HepG2 (cell line): ENCODE data around the gene SHBG. TPM values are rescaled to one million over a fixed set of nuclear protein-coding genes. Genes with fewer than 3 reads are reported as not detected.
A peak's percentile ranks its signal among the peaks of the same experiment; 100 is the strongest.

Source experiments
- ATF5 ChIP-seq: sonication (generic); formaldehyde crosslinking; IDR thresholded peaks from 2 replicates; pipeline ENCODE4 v1.4.0; 2020; ENCODE audit warnings: mild to moderate bottlenecking, low read depth, missing genetic modification reagents
- CHD4 ChIP-seq: fragments of 200-600 bp; sonication (generic); IDR thresholded peaks from 2 replicates; pipeline ENCODE4 v1.7.0; 2017; ENCODE audit warnings: mild to moderate bottlenecking, low read length, borderline replicate concordance
- CTCF ChIP-seq: sonication (generic); formaldehyde crosslinking; IDR thresholded peaks from 2 replicates; pipeline ENCODE4 v1.5.0; 2020; ENCODE audit warnings: mild to moderate bottlenecking, missing genetic modification reagents, moderate library complexity
- GMEB2 ChIP-seq: IDR thresholded peaks from 2 replicates; pipeline ENCODE4 v1.6.1; 2016; ENCODE audit warnings: missing biosample characterization, missing genetic modification reagents, low read depth
- NR3C1 ChIP-seq: sonication (generic); formaldehyde crosslinking; IDR thresholded peaks from 2 replicates; pipeline ENCODE4 v1.4.0; 2020; ENCODE audit warnings: missing genetic modification reagents
- PCBP1 ChIP-seq: fragments of 200-400 bp; formaldehyde crosslinking; IDR thresholded peaks from 2 replicates; pipeline ENCODE4 v1.6.1; 2017; ENCODE audit warnings: mild to moderate bottlenecking, low read depth, low read length, borderline replicate concordance
- POLR2A ChIP-seq, 2 experiments: IDR thresholded peaks; 2 replicates each; pipeline ENCODE4 v1.6.1; 2011; ENCODE audit warnings: low read depth in 2 of 2, low read length in 2 of 2, mild to moderate bottlenecking in 1 of 2, moderate library complexity in 1 of 2; ENCODE audit not compliant: insufficient read depth in 1 of 2
- RAD21 ChIP-seq: fragments of 450-650 bp; formaldehyde crosslinking; IDR thresholded peaks from 2 replicates; pipeline ENCODE4 v1.5.0; 2020; ENCODE audit warnings: mild to moderate bottlenecking
- SNRNP70 ChIP-seq: fragments of 200-400 bp; formaldehyde crosslinking; IDR thresholded peaks from 2 replicates; pipeline ENCODE4 v1.6.1; 2017; ENCODE audit warnings: mild to moderate bottlenecking, low read depth, low read length, moderate library complexity
- SRSF4 ChIP-seq: fragments of 200-400 bp; formaldehyde crosslinking; IDR thresholded peaks from one replicate; pipeline ENCODE4 v1.6.1; 2018; ENCODE audit warnings: mild to moderate bottlenecking, low read depth, low read length, moderate library complexity; ENCODE audit not compliant: poor library complexity, severe bottlenecking
- TFDP2 ChIP-seq: sonication (generic); formaldehyde crosslinking; IDR thresholded peaks from 2 replicates; pipeline ENCODE4 v1.4.0; 2020; ENCODE audit warnings: missing genetic modification reagents
- XRCC5 ChIP-seq: fragments of 200-400 bp; formaldehyde crosslinking; optimal IDR thresholded peaks from 2 replicates; pipeline ENCODE3; 2017; ENCODE audit warnings: mild to moderate bottlenecking, low read length
- ZBTB2 ChIP-seq: sonication (generic); formaldehyde crosslinking; IDR thresholded peaks from 2 replicates; pipeline ENCODE4 v1.8.0; 2022; ENCODE audit warnings: low read depth, missing genetic modification reagents
- ZFP37 ChIP-seq: sonication (generic); formaldehyde crosslinking; IDR thresholded peaks from 2 replicates; pipeline ENCODE4 v1.4.0; 2020; ENCODE audit warnings: missing genetic modification reagents, borderline replicate concordance
- ZNF557 ChIP-seq: sonication (generic); formaldehyde crosslinking; IDR thresholded peaks from 2 replicates; pipeline ENCODE4 v1.4.0; 2020; ENCODE audit warnings: missing genetic modification reagents
- ZNF574 ChIP-seq: sonication (generic); formaldehyde crosslinking; IDR thresholded peaks from 2 replicates; pipeline ENCODE4 v1.4.0; 2020; ENCODE audit warnings: missing genetic modification reagents
- ZNF740 ChIP-seq: sonication (generic); formaldehyde crosslinking; IDR thresholded peaks from 2 replicates; pipeline ENCODE4 v1.4.0; 2020; ENCODE audit warnings: missing genetic modification reagents
- ZSCAN30 ChIP-seq: sonication (generic); formaldehyde crosslinking; IDR thresholded peaks from 2 replicates; pipeline ENCODE4 v1.5.0; 2020; ENCODE audit warnings: mild to moderate bottlenecking, missing genetic modification reagents
- polyA plus RNA-seq, 8 experiments: library from polyadenylated mRNA; depleted of rRNA in 3 of 8; stranded (reverse) in 7 of 8; unstranded in 1 of 8; fragments of >200 nt; fragmentation: Illumina TruSeq in 4 of 8; extraction: Trizol in 4 of 8; gene quantifications; 2 replicates each; pipeline versions ENCODE4 v1.2.1 to v1.2.3, GENCODE V29; 2011 to 2016; ENCODE audit warnings: low read depth in 4 of 8, missing spikeins in 1 of 8, mixed read lengths in 1 of 8; ENCODE audit not compliant: insufficient read depth in 1 of 8
- total RNA-seq, 5 experiments: library from RNA; depleted of rRNA; stranded (reverse); fragments of >200 nt; fragmentation: Illumina TruSeq; extraction: Trizol; gene quantifications; 2 replicates each; pipeline ENCODE4 v1.2.3, GENCODE V29; 2016; ENCODE audit warnings: low read depth in 1 of 5

Gene SHBG
- total and polyA plus RNA-seq, 2 of the 13 experiments (the other 11 are each of a cell fraction or from before 2014, with no cell fraction given), result 4.0 to 6.1 TPM

GRCh38 chr17:7627250-7628121, 2.4 kb upstream of the SHBG start, which contains the start of gene SAT2 (continued):
- TF ChIP-seq PCBP1 (no peak), ZNF557 (CRISPR knock-in tag) (0 out of 2 replicates have a peak, but pooled peaks have one; percentile 51), XRCC5 (peak; percentile 48), ATF5 (no peak), ZNF574 (CRISPR knock-in tag) (peak; percentile 64), RAD21 (CRISPR knock-in tag) (peak; percentile 21; the same call in 1 of the 2 replicates), GMEB2 (CRISPR knock-in tag) (no peak), SNRNP70 (no peak), SRSF4 (no peak), ZFP37 (CRISPR knock-in tag) (0 out of 2 replicates have a peak, but pooled peaks have one; percentile 25), NR3C1 (no peak), ZSCAN30 (no peak), ZBTB2 (CRISPR knock-in tag) (no peak; the same call in 1 of the 2 replicates), CHD4 (peak; percentile 17; the same call in 1 of the 2 replicates), CTCF (CRISPR knock-in tag) (0 out of 2 replicates have a peak, but pooled peaks have one; percentile 12), POLR2A (IDR thresholded peaks at IDR 0.05; ENCODE audit: insufficient read depth in 1 of 2, low read depth in 2 of 2, low read length in 2 of 2) (peak; percentile 83 to 89), ZNF740 (peak; percentile 91), TFDP2 (CRISPR knock-in tag) (peak; percentile 49; the same call in 1 of the 2 replicates)
